HG03565 (cell line): ENCODE results near the gene NR2C2.

Experiments used
- ATAC-seq: cut with Tn5 transposase; IDR thresholded peaks from one replicate; pipeline ENCODE4 v1.9.1; 2021; ENCODE audit warnings: mild to moderate bottlenecking, moderate library complexity; ENCODE audit not compliant: unreplicated experiment

Gene NR2C2

GRCh38 chr3:15097891-15098290 is 150.5 kb downstream of the NR2C2 start:
- ATAC-seq: no peak
